Measurements from ENCODE around the gene LRRC55.

LRRC55 gene

DNA sequence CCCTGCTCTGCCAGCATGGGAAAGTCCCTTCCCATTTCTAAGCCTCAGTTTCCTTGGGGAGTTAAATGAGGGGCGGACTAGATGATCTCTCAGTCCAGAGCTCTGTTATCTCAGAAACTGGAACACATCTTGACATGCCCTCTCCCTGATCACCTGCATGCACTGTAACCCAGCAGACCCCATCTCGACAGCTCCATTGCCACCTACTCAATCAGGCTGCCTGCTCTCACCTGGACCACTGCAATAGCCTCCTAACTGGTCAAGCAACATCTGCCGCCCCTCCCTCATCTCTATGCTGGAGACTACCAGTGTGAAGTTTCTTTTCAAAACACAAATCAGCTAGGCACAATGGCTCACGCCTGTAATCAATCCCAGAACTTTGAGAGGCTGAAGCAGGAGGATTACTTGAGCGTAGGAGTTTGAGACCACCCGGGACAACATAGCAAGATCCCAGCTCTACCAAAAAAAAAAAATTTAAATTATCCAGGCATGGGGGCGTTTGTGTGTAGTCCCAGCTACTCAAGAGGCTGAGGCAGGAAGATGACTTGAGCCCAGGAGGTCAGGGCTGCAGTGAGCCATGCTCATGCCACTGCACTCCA is 22.2 kb downstream of the LRRC55 start:
- DNase-seq = no peak

DNA sequence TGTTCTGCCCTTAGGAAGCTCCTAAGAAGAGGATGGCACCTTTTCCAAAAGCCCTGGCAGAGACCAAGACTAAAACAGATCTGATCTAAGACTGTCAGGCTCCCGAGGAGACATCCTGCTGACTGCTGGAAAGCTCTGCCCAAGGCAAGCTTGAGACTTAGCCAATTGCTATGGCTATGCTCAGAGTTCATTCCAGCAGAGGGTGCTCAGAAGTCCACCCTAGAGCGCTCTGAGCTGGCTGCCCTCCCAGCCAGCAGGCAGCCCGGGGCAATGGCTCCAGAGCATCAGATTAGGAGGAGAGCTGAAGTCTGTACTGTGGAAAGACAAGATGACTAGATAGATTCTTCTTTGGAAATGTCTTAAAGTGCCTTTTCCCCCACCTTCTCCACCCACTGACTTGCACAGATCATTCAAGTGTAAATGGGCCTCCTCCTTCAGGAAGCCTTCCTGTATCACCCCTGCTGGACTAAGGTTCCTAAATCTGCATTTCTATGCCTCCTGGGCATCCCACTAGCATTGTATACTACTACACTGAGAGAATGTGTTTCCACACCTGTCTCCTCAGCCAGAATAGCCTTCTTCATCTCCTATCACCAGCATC is 23.4 kb downstream of the LRRC55 start:
- DNase-seq = no peak

- no peak for DNase-seq
Measured at GRCh38 chr11:57207168-57207567, 25.4 kb downstream of the LRRC55 start.

DNA sequence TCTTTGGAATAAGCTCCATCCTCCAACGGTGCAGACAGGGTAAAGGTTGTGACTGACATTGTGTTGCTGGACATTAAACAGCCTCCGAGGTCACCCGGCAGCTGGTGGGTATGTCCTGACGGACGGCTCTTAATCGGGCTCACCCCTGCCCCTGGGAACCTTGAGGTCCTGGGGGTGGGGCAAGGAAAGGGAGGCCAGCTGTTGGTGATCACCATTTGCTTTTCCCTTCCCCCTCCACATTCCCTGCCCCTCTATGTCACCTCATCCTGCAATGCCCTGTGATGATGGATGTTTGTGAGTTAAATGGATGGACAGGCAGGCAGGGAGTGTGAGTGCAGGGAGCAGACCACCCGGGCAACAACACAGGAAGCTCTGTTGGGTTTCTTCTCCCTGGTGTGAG is 29.0 kb downstream of the LRRC55 start:
- no peak for DNase-seq

GRCh38 chr11:57213342-57214097 is 31.8 kb downstream of the LRRC55 start:
- DNase-seq = no peak

DNA sequence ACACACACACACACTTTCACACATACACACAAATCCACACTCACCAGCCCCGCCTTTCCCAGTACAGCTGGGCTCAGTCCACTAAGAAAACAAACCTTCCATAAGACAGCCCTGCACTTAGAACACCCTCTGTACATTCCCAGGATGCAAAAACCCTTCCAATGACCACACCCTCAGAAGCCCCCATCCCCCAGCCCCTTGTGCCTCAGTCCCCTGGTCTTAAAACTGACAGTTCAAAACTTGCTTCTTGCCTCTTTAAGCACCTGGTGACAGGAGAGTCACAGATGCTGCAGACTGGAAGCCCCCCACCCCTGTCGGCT is 32.3 kb downstream of the LRRC55 start:
- no peak for DNase-seq

DNA sequence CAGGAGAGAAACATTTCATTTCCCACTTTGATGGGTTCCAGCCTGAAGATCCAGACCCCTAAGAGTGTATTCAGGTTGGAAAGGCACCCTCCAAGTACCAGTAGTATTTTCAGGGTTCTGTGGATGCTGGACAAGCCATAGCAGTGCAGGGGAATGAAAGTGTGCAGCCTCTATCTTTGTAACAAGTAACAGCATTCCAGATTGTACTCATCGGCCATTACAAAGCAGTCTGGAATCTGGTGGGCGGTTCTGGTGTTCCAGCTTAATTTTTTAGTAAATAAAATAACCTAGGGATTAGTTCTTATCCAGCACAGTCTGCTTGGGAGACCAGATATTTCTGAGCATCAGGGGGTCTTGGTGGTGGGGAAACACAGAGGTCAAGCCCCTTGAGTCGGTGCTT is 32.7 kb downstream of the LRRC55 start:
- no peak for DNase-seq

GRCh38 chr11:57216463-57216862 is 34.7 kb downstream of the LRRC55 start:
- no peak for DNase-seq

DNA sequence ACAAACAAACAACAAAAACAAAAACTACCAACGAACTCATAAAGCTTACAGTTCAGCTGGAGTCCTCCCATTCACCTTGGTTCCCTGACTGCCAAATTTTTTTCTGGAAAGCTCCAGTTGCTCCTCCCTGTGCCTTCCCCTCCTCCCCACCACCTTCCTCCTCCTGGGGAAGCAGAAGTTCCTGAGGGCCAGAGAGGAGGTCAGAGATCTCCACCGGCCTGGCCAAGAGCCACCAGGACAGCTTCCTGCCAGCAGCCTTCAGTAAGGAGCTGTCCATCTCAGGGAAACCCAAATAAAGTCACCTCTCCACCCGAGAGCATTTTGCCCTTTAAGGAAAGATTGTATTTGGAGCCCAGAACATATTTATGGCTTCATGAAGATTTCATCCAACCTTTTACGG is 35.3 kb downstream of the LRRC55 start:
- no peak for DNase-seq

DNA sequence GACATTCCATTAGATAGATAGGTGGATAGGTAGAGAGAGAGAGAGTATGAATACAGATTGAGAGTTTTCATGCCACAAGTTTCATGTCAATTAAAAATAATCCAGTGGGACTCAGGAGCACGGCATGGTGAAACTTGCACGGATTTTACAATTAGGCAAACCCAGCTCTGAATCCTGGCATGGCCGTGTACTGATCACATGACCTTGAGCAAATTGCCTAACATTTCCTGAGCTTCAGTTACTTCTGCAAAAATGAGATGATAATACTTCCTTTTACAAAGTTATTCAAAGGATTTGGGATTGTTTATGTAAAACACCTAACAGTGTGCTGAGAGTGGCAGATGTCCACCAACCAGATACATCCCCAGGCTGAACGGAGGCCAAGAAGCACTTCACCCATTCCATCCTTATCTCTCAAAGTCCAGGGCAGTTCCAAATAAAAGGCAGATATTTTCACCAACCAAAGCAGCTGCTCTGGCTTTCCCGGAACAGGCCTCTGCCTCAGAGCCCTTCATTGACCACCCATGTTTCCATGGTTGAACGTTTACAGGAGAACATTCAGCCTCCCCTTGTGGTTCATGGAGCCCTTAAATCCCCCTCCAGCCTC is 37.4 kb downstream of the LRRC55 start:
- DNase-seq = no peak

GRCh38 chr11:57222239-57222638 is 40.5 kb downstream of the LRRC55 start:
- no peak for DNase-seq

GRCh38 chr11:57223601-57224000 is 41.8 kb downstream of the LRRC55 start:
- no peak for DNase-seq

DNA sequence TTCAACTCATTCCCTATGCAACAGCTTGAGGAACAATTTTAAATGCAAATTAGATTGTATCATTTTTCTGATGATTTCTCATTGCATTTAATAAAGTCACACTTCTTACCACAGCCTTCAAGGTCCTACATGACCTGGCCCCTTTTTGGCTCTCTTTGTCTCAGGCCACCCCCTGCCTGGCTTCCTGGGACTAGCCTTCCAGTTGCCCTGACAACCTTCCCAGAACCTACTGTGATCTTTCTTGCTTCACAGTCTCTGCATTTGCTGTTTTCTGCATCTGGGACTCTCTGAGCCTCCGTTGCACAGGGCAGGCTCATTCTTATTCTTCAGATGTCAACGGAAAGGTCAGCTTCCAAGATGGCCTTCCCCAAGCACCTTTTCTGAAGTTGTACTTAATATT is 42.4 kb downstream of the LRRC55 start:
- DNase-seq = no peak

- DNase-seq = no peak
Measured at GRCh38 chr11:57224537-57224936, 42.8 kb downstream of the LRRC55 start.

- DNase-seq = no peak
Measured at GRCh38 chr11:57228600-57228999, 46.8 kb downstream of the LRRC55 start.

DNA sequence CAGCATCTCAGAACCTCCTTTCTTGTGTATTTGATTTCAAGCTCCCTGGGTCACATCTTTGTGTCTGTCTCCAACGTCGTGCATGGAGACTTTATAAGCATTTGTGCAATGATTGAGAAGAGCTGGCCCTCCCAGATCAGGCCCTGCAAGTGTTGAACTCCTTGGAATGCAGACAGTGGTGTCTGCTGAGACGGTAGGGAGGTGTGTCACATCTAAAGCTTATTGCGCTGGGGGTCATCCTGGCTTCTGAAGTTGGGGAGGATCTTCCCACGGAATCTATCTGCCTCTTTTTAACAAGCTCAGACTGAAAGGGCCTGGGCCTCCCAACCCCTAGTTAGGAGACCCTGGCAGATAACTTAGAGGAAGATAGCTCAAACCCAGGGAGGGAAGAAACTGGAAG is 48.6 kb downstream of the LRRC55 start:
- no peak for DNase-seq

- no peak for DNase-seq
Measured at GRCh38 chr11:57230791-57231538, 49.2 kb downstream of the LRRC55 start.

GRCh38 chr11:57231539-57232253 is 49.9 kb downstream of the LRRC55 start:
- DNase-seq = no peak

GRCh38 chr11:57233702-57234101 is 51.9 kb downstream of the LRRC55 start:
- DNase-seq = no peak

GRCh38 chr11:57235761-57236703 is 54.3 kb downstream of the LRRC55 start:
- no peak for DNase-seq

GRCh38 chr11:57237204-57237681 is 55.5 kb downstream of the LRRC55 start, which contains the start of gene APLNR:
APLNR (minus strand) TSS chr11:57237250; CDS start chr11:57237004, 246 bp downstream.
- DNase-seq = no peak

Measured in COR-L47 (cell line).